Measurements from ENCODE around the gene ARL1. TPM values are rescaled to one million over a fixed set of nuclear protein-coding genes. Genes with fewer than 3 reads are reported as not detected.

ARL1 gene
- total and polyA plus RNA-seq, 2 of the 8 experiments (the other 6 are each of a cell fraction or from before 2014, with no cell fraction given), result 28.9 to 75.2 TPM

DNA sequence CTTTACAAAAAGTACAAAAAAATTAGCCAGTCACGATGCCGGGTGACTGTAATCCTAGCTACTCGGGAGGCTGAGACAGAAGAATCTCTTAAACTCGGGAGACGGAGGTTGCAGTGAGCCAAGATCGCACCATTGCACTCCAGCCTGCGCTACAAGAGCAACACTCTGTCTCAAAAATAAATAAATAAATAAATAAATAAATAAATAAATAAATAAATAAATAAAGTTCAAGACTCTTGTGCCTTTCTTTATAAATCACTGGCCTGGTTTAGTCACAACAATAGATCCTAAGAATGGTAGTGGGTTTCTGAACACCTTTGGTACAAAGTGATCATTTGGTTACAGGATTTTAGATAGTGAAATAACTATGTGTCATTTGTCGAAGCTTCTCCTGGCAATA is 46.1 kb downstream of the ARL1 start (continued):
- no peak for TF ChIP-seq GTF2F1 (IDR thresholded peaks at IDR 0.05; ENCODE audit: borderline replicate concordance, low read depth, low read length)
- no peak for TF ChIP-seq CHD1 (IDR thresholded peaks at IDR 0.05; ENCODE audit: low read depth, low read length)
- TF ChIP-seq SP1 (IDR thresholded peaks at IDR 0.05; ENCODE audit: low read depth, low read length), result no peak
- TF ChIP-seq, protein P1, sequence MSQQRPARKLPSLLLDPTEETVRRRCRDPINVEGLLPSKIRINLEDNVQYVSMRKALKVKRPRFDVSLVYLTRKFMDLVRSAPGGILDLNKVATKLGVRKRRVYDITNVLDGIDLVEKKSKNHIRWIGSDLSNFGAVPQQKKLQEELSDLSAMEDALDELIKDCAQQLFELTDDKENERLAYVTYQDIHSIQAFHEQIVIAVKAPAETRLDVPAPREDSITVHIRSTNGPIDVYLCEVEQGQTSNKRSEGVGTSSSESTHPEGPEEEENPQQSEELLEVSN (IDR thresholded peaks at IDR 0.05), result no peak
- TF ChIP-seq ASH2L (IDR thresholded peaks at IDR 0.05; ENCODE audit: low read length), result no peak
- TF ChIP-seq JUN (IDR thresholded peaks at IDR 0.05; ENCODE audit: low read depth, low read length), result no peak
- TF ChIP-seq EGR1 (IDR thresholded peaks at IDR 0.05; ENCODE audit: borderline replicate concordance, low read depth, low read length), result no peak
- TF ChIP-seq KDM5A (IDR thresholded peaks at IDR 0.05; ENCODE audit: low read length), result no peak
